Kidney epithelial cell (primary cell): ENCODE results near the gene PPARG. TPM values are rescaled to one million over a fixed set of nuclear protein-coding genes. Genes with fewer than 3 reads are reported as not detected.
"Not testable (repeated sequence)": the region's sequence is repeated elsewhere in the genome, so short reads cannot be mapped to it uniquely, and the experiment has no call there.

Experiments
- DNase-seq: peaks from one replicate; pipeline ENCODE4 v3.0.0-alpha.2; 2010; ENCODE audit warnings: low read depth
- H3K27me3 ChIP-seq: 2 replicates; pipeline ENCODE4 v1.6.0; 2011; ENCODE audit warnings: low read length; ENCODE audit not compliant: control insufficient read depth, insufficient read depth
- H3K36me3 ChIP-seq: 2 replicates; pipeline ENCODE4 v1.5.1; 2011; ENCODE audit warnings: low read length; ENCODE audit not compliant: control insufficient read depth, insufficient read depth
- H3K4me3 ChIP-seq: 2 replicates; pipeline ENCODE4 v1.5.1; 2011; ENCODE audit warnings: low read depth, mild to moderate bottlenecking, control low read depth, low read length
- total RNA-seq: library from RNA; depleted of rRNA; stranded (reverse); fragments of >200 nt; gene quantifications from 2 replicates; pipeline ENCODE4 v1.2.3, GENCODE V29; 2015
- TF ChIP-seq, protein P1 (sequence below): IDR thresholded peaks from 2 replicates; pipeline ENCODE4 v1.5.1; 2011; ENCODE audit warnings: mild to moderate bottlenecking, moderate library complexity, low read length, control low read depth, inconsistent platforms; ENCODE audit not compliant: insufficient read depth, poor library complexity, severe bottlenecking

PPARG gene
- total RNA-seq, 1 donor from 2014 or later: 14.7 TPM

DNA sequence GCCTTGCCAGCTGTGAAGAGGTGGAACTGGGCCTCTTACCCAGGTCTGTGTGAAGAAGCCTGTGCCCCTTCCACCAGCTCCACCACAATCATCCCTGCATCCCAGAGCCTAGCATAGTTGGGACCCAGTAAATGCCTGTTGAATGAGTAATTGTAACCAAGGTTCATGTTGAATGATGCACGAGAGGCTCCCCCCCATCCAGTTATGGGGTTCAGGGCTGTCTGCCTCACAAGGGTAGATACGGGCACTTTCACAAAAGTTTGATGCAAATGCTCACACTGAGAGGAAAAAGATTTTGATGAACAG, 165.9 kb downstream of the PPARG start:
- no peak for DNase-seq
- TF ChIP-seq, protein P1, sequence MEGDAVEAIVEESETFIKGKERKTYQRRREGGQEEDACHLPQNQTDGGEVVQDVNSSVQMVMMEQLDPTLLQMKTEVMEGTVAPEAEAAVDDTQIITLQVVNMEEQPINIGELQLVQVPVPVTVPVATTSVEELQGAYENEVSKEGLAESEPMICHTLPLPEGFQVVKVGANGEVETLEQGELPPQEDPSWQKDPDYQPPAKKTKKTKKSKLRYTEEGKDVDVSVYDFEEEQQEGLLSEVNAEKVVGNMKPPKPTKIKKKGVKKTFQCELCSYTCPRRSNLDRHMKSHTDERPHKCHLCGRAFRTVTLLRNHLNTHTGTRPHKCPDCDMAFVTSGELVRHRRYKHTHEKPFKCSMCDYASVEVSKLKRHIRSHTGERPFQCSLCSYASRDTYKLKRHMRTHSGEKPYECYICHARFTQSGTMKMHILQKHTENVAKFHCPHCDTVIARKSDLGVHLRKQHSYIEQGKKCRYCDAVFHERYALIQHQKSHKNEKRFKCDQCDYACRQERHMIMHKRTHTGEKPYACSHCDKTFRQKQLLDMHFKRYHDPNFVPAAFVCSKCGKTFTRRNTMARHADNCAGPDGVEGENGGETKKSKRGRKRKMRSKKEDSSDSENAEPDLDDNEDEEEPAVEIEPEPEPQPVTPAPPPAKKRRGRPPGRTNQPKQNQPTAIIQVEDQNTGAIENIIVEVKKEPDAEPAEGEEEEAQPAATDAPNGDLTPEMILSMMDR: no peak
- no peaks in the 10 kb centered on the region for H3K36me3 ChIP-seq
- H3K27me3 ChIP-seq: no peaks in the 10 kb centered on the region
- H3K4me3 ChIP-seq: no peak overlapping the region

DNA sequence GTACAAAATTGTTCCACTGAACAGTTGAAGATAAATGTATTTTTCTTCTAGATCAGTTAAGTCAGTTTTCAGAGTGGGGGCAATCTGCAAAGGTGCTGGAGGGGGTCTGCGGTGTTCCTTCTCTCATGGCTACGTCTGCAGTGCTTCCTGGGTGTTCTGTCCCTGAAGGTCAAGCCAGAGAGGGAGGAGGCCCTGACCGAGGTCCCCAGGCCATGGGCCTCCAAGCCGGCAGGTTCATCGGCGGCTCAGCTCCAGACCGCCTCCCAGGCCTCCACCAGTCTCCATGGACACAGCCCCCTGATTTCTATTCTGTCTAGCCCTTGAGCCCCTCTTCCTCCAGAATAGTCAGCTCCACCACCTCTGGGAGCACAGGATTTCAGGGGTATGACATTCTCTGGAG, 166.9 kb downstream of the PPARG start:
- Histone ChIP-seq H3K27me3 (no peaks in the 10 kb centered on the region), H3K4me3 (no peak overlapping the region), H3K36me3 (no peaks in the 10 kb centered on the region)
- TF ChIP-seq, protein P1: no peak
- DNase-seq: no peak

DNA sequence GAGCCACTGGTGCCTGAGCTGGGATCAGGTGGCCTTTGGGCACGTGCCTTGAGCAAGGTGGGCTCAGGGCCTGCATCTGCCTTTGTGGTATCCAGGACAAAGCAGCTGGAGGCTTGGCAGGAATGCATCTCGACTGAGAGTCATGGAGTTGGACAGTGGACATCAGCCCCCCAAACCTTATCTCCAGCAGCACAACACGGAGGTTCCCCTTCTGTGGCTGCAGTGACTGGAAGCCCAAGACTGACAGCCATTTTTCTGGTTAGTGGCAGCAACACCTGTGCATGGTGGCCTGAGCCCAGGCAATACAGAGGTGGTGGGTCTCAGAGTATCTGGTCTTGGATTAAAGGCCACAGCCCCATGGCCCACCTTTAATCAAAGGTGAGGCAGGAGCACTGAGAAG, 167.6 kb downstream of the PPARG start:
- DNase-seq: no peak
- no peaks in the 10 kb centered on the region for H3K36me3 ChIP-seq
- no peaks in the 10 kb centered on the region for H3K27me3 ChIP-seq
- no peak overlapping the region for H3K4me3 ChIP-seq
- TF ChIP-seq, protein P1: no peak

DNA sequence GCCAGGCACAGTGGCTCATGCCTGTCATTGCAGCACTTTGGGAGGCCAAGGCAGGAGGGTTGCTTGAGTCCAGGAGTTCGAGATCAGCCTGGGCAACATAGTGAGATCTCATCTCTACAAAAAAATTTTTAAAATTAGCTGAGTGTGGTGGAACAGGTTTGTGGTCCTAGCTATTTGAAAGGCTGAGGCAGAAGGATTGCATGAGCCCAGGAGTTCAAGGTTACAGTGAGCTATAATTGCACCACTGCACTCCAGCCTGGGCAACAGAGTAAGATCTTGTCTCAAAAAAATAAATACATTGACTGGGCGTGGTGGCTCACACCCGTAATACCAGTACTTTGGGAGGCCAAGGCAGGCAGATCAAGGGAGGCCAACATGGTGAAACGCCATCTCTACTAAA, 168.5 kb downstream of the PPARG start:
- not testable (repeated sequence) for H3K4me3 ChIP-seq, H3K27me3 ChIP-seq, H3K36me3 ChIP-seq, DNase-seq

DNA sequence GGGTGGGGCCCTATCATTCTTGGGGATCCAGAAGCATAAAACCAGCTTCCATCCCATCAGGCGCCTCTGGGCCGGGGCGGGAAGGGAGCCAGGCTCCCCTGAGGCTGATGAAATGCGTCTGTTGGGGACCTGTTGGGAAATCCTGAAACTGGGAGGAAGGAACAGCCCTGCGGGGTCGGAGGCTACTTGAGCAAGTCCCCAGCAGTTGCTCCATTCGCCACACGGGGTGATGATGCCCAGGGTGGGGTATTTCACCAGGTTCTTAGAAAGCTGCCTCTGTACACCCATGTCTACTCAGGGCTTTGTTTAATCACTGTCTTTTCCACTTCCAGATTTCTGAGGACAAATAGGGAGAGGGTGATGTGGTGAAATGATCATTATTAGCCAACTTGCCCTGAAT, 170.0 kb downstream of the PPARG start:
- no peak for DNase-seq
- H3K27me3 ChIP-seq: no peaks in the 10 kb centered on the region
- H3K36me3 ChIP-seq: no peaks in the 10 kb centered on the region
- TF ChIP-seq, protein P1: no peak
- no peak overlapping the region for H3K4me3 ChIP-seq

DNA sequence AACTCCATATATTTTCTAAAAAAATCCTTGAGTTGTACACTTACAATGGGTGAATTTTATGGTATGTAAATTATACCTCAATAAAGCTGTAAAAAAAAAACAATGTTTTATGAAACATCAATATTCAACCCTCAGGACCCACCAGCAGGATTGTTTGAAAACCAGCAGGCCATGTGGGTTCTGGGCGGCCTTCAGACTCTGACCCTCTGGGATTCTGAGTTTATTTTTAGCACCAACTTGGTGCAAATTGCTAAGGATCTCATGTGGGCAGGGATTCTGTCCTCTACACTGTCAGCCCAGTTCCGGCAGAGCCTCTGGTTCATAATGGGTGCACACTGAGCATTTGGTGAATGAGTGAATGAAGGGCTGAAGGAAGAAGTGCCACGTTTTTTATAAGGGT, 171.3 kb downstream of the PPARG start:
- Histone ChIP-seq H3K4me3 (no peak overlapping the region), H3K36me3 (no peaks in the 10 kb centered on the region), H3K27me3 (no peaks in the 10 kb centered on the region)
- TF ChIP-seq, protein P1: no peak
- DNase-seq: no peak
